GM12878 (cell line): ENCODE measurements around the gene HCN1. TPM values are rescaled to one million over a fixed set of nuclear protein-coding genes. Genes with fewer than 3 reads are reported as not detected.

Source experiments
- ATAC-seq: fragments of 200-7000 bp; cut with Tn5 transposase; 3 replicates; pipeline ENCODE4 v1.9.1; 2020; ENCODE audit warnings: mild to moderate bottlenecking, moderate library complexity
- BruUV-seq: library from RNA; stranded (reverse); fragments of 400-500 nt; replicated peaks from 2 replicates; lab custom pipeline; 2021; lab: Mats Ljungman, UMichigan
- CTCF ChIA-PET: fragments of 300-600 bp; sonication (Branson Sonifier 250); formaldehyde crosslinking; extraction: SDS; loops from one replicate; lab custom pipeline; 2021; ENCODE audit warnings: inconsistent platforms; lab: Yijun Ruan, JAX
- POLR2A ChIA-PET: fragments of 350-600 bp; formaldehyde crosslinking; extraction: SDS; loops from one replicate; lab custom pipeline; 2021; ENCODE audit warnings: inconsistent platforms; lab: Charles Lee
- RAD21 ChIA-PET: fragments of 300-600 bp; sonication (Branson Sonifier 250); formaldehyde crosslinking; loops from one replicate; lab custom pipeline; 2023; ENCODE audit warnings: antibody characterized with exemption; ENCODE audit not compliant: unreplicated experiment; lab: Charles Lee
- SMC1A ChIA-PET: fragments of 300-600 bp; sonication (Branson Sonifier 250); formaldehyde crosslinking; loops from one replicate; lab custom pipeline; 2023; ENCODE audit not compliant: unreplicated experiment, uncharacterized antibody; lab: Charles Lee
- DNase-seq: peaks from one replicate; pipeline ENCODE4 v3.0.0-alpha.2; 2011; ENCODE audit warnings: low read depth, low spot score
- FAIRE-seq: peaks from 3 replicates; lab custom pipeline; 2011; peaks lifted over from hg19 to GRCh38; lab: Jason Lieb, UNC
- H2AFZ ChIP-seq: 2 replicates; pipeline ENCODE4 v1.6.0; 2011; ENCODE audit warnings: low read depth, low read length, control low read depth; ENCODE audit not compliant: control insufficient read depth
- H3K27ac ChIP-seq: 2 replicates; pipeline ENCODE4 v1.5.1; 2011; ENCODE audit warnings: control low read depth; ENCODE audit not compliant: control insufficient read depth, insufficient read depth
- H3K27me3 ChIP-seq, 2 experiments: replicated peaks in 1 of 2; 2 replicates each; pipeline versions ENCODE4 v1.6.0 to v1.6.1; 2011; ENCODE audit warnings: low read length in 1 of 2; ENCODE audit not compliant: control insufficient read depth in 2 of 2, insufficient read depth in 2 of 2
- H3K36me3 ChIP-seq, 2 experiments: 2 replicates each; pipeline ENCODE4 v1.5.1; 2011; ENCODE audit warnings: low read length in 1 of 2; ENCODE audit not compliant: control insufficient read depth in 2 of 2, insufficient read depth in 2 of 2
- H3K4me1 ChIP-seq: 2 replicates; pipeline ENCODE4 v1.6.1; 2011; ENCODE audit warnings: mild to moderate bottlenecking, low read length, moderate library complexity, mixed read lengths; ENCODE audit not compliant: control insufficient read depth, insufficient read depth
- H3K4me2 ChIP-seq: 2 replicates; pipeline ENCODE4 v1.6.0; 2011; ENCODE audit warnings: control low read depth; ENCODE audit not compliant: control insufficient read depth, insufficient read depth
- H3K4me3 ChIP-seq: fragments of 200-600 bp; sonication (generic); 2 replicates; pipeline ENCODE4 v1.5.1; 2016
- H3K79me2 ChIP-seq: 2 replicates; pipeline ENCODE4 v1.6.0; 2011; ENCODE audit warnings: low read length; ENCODE audit not compliant: control insufficient read depth, insufficient read depth
- H3K9ac ChIP-seq: 2 replicates; pipeline ENCODE4 v1.8.0; 2011; ENCODE audit warnings: low read length, control low read depth, mixed read lengths; ENCODE audit not compliant: control insufficient read depth, insufficient read depth
- H3K9me3 ChIP-seq: replicated peaks from 3 replicates; pipeline ENCODE4 v1.5.1; 2011; ENCODE audit warnings: mild to moderate bottlenecking, low read length; ENCODE audit not compliant: control insufficient read depth, insufficient read depth
- H4K20me1 ChIP-seq: 2 replicates; pipeline ENCODE4 v1.6.0; 2011; ENCODE audit not compliant: control insufficient read depth, insufficient read depth
- BCL11A ChIP-seq: IDR thresholded peaks from 2 replicates; pipeline ENCODE4 v1.6.1; 2011; ENCODE audit warnings: low read depth, low read length
- GABPA ChIP-seq: IDR thresholded peaks from 2 replicates; pipeline ENCODE4 v1.6.1; 2014; ENCODE audit warnings: antibody characterized with exemption, low read depth, mild to moderate bottlenecking, inconsistent platforms
- HCFC1 ChIP-seq: fragments of 150-350 bp; IDR thresholded peaks from 2 replicates; pipeline ENCODE4 v1.6.1; 2014; ENCODE audit warnings: low read length
- NFYA ChIP-seq: IDR thresholded peaks from 2 replicates; pipeline ENCODE4 v1.6.1; 2011; ENCODE audit warnings: low read depth, mild to moderate bottlenecking, low read length, improper control_type of control experiment, borderline replicate concordance
- RCOR1 ChIP-seq: conservative IDR thresholded peaks from 2 replicates; pipeline ENCODE4 v1.6.1; 2012; ENCODE audit warnings: low read depth, low read length, improper control_type of control experiment
- RUNX3 ChIP-seq: IDR thresholded peaks from 2 replicates; pipeline ENCODE4 v1.6.1; 2012; ENCODE audit warnings: low read length, inconsistent platforms
- SMAD1 ChIP-seq: fragments of 450-650 bp; IDR thresholded peaks from 2 replicates; pipeline ENCODE4 v1.6.1; 2018; ENCODE audit warnings: mild to moderate bottlenecking, low read depth; ENCODE audit not compliant: partially characterized antibody
- SMARCA5 ChIP-seq: fragments of 450-650 bp; IDR thresholded peaks from 2 replicates; pipeline ENCODE4 v1.6.1; 2017; ENCODE audit warnings: mild to moderate bottlenecking
- SP1 ChIP-seq: IDR thresholded peaks from one replicate; pipeline ENCODE4 v1.6.1; 2011; ENCODE audit warnings: low read depth, low read length
- ZNF622 ChIP-seq: fragments of 450-650 bp; IDR thresholded peaks from 2 replicates; pipeline ENCODE4 v1.6.1; 2017; ENCODE audit warnings: mild to moderate bottlenecking, inconsistent platforms
- ZSCAN29 ChIP-seq: fragments of 450-650 bp; IDR thresholded peaks from 2 replicates; pipeline ENCODE4 v1.6.1; 2017; ENCODE audit warnings: mild to moderate bottlenecking, moderate library complexity
- in situ Hi-C: fragments of 300-500 bp; cut with MboI; formaldehyde crosslinking; loops from 9 replicates; pipeline ENCODE4 v1.14.3; 2018; ENCODE audit warnings: mixed read lengths
- intact Hi-C: fragments of 100-400 bp; cut with micrococcal nuclease; formaldehyde crosslinking; loops from one replicate; pipeline ENCODE4 v1.14.2; 2022; ENCODE audit not compliant: unreplicated experiment
- polyA plus RNA-seq, 11 experiments: library from polyadenylated mRNA; depleted of rRNA in 4 of 11; unstranded in 6 of 11; stranded (reverse) in 5 of 11; fragments of >200 nt; fragmentation: Nextera tagmentation in 4 of 11; fragmentation: Illumina TruSeq in 1 of 11; extraction: Ambion mirVana in 4 of 11; extraction: Trizol in 1 of 11; gene quantifications; 1 replicate in 1 of 11; 2 replicates in 10 of 11; pipeline versions ENCODE4 v1.2.1 to v1.2.3, GENCODE V29; 2011 to 2016; ENCODE audit warnings: inconsistent platforms in 2 of 11, missing spikeins in 2 of 11, low read depth in 1 of 11
- total RNA-seq, 4 experiments: library from RNA; depleted of rRNA in 3 of 4; stranded (reverse); fragments of >200 nt in 3 of 4; fragmentation: Illumina TruSeq in 1 of 4; extraction: Trizol in 1 of 4; gene quantifications; 2 replicates each; pipeline versions ENCODE4 v1.2.1 to v1.2.3, GENCODE V29; 2013 to 2021
- TF ChIP-seq, protein P1 (sequence below), 3 experiments: IDR thresholded peaks in 2 of 3; conservative IDR thresholded peaks in 1 of 3; 2 replicates each; pipeline ENCODE4 v1.5.1; 2011; ENCODE audit warnings: low read depth in 3 of 3, low read length in 3 of 3, mild to moderate bottlenecking in 3 of 3, control low read depth in 2 of 3, moderate library complexity in 2 of 3, inconsistent platforms in 1 of 3, mixed read lengths in 1 of 3; ENCODE audit not compliant: control insufficient read depth in 2 of 3, insufficient read depth in 1 of 3; ENCODE audit errors: extremely low read depth in 1 of 3
- TF ChIP-seq, protein P2 (sequence below): fragments of 450-650 bp; IDR thresholded peaks from 2 replicates; pipeline ENCODE4 v1.6.1; 2016; ENCODE audit warnings: mild to moderate bottlenecking, moderate library complexity, borderline replicate concordance
- TF ChIP-seq, protein P3 (sequence below): fragments of 450-650 bp; IDR thresholded peaks from 2 replicates; pipeline ENCODE4 v1.6.1; 2016; ENCODE audit warnings: mild to moderate bottlenecking
- TF ChIP-seq, protein P4 (sequence below): IDR thresholded peaks from 2 replicates; pipeline ENCODE4 v1.6.1; 2012; ENCODE audit warnings: low read depth, low read length, improper control_type of control experiment

Gene HCN1
- total and polyA plus RNA-seq, 10 of the 15 experiments (the other 5 are each of a cell fraction or from before 2014, with no cell fraction given), result not detected

DNA sequence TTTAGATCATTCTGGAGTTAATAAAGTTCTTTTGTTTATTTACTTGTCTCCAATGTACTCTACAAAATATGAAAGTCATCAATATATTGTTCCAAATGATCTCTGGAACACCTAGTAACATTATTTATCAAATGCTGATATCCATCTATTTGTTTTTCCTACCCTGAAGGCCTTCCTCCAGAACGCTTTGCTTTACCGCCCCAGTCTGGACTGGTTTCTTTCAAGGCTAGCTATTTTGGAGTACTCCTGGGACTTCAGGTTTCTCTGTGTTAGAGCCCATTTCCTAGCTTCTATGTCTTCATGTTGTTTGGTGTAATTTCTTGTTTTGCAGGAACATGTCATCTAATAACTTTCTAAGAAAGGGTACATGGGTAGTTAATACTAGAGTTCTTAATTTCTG, 9.6 kb downstream of the HCN1 start (continued):
- TF ChIP-seq, protein P1, sequence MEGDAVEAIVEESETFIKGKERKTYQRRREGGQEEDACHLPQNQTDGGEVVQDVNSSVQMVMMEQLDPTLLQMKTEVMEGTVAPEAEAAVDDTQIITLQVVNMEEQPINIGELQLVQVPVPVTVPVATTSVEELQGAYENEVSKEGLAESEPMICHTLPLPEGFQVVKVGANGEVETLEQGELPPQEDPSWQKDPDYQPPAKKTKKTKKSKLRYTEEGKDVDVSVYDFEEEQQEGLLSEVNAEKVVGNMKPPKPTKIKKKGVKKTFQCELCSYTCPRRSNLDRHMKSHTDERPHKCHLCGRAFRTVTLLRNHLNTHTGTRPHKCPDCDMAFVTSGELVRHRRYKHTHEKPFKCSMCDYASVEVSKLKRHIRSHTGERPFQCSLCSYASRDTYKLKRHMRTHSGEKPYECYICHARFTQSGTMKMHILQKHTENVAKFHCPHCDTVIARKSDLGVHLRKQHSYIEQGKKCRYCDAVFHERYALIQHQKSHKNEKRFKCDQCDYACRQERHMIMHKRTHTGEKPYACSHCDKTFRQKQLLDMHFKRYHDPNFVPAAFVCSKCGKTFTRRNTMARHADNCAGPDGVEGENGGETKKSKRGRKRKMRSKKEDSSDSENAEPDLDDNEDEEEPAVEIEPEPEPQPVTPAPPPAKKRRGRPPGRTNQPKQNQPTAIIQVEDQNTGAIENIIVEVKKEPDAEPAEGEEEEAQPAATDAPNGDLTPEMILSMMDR (IDR thresholded peaks at IDR 0.05 in 2 of 3, conservative IDR thresholded peaks at IDR 0.05 in 1 of 3; ENCODE audit: control insufficient read depth in 2 of 3, extremely low read depth in 1 of 3, insufficient read depth in 1 of 3, low read depth in 3 of 3, low read length in 3 of 3), result no peak
- TF ChIP-seq, protein P2, sequence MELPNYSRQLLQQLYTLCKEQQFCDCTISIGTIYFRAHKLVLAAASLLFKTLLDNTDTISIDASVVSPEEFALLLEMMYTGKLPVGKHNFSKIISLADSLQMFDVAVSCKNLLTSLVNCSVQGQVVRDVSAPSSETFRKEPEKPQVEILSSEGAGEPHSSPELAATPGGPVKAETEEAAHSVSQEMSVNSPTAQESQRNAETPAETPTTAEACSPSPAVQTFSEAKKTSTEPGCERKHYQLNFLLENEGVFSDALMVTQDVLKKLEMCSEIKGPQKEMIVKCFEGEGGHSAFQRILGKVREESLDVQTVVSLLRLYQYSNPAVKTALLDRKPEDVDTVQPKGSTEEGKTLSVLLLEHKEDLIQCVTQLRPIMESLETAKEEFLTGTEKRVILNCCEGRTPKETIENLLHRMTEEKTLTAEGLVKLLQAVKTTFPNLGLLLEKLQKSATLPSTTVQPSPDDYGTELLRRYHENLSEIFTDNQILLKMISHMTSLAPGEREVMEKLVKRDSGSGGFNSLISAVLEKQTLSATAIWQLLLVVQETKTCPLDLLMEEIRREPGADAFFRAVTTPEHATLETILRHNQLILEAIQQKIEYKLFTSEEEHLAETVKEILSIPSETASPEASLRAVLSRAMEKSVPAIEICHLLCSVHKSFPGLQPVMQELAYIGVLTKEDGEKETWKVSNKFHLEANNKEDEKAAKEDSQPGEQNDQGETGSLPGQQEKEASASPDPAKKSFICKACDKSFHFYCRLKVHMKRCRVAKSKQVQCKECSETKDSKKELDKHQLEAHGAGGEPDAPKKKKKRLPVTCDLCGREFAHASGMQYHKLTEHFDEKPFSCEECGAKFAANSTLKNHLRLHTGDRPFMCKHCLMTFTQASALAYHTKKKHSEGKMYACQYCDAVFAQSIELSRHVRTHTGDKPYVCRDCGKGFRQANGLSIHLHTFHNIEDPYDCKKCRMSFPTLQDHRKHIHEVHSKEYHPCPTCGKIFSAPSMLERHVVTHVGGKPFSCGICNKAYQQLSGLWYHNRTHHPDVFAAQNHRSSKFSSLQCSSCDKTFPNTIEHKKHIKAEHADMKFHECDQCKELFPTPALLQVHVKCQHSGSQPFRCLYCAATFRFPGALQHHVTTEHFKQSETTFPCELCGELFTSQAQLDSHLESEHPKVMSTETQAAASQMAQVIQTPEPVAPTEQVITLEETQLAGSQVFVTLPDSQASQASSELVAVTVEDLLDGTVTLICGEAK, result no peak
- TF ChIP-seq, all 136 proteins: peak for 0

DNA sequence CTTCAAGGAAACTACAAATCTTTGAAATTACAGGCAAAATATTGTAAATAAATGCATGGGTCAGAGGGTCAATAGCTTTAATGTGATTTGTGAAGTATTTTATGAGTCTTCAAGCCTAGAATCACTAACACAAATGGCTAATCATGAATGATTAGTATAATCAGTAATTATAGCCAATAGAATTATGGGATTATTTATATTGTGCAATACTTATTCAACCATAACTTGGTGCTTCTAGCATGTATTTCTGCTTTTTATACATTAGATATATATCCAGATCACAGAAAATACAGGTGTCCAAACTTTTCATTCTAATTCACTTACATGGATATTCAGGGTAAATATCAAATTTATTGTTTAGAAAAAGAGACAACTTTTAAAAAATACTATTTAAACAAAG, 12.1 kb downstream of the HCN1 start:
- FAIRE-seq, result no peak
- Histone ChIP-seq H2AFZ (no peak overlapping the region), H4K20me1 (no peaks in the 10 kb centered on the region), H3K9me3 (no peaks in the 10 kb centered on the region), H3K27ac (no peak overlapping the region), H3K27me3 (no peaks in the 10 kb centered on the region), H3K79me2 (no peaks in the 10 kb centered on the region), H3K4me2 (no peak overlapping the region), H3K4me1 (no peaks in the 10 kb centered on the region)
- no peak for DNase-seq
- no peak for ATAC-seq
- RAD21 ChIA-PET, result no interaction called here
- TF ChIP-seq, protein P3, sequence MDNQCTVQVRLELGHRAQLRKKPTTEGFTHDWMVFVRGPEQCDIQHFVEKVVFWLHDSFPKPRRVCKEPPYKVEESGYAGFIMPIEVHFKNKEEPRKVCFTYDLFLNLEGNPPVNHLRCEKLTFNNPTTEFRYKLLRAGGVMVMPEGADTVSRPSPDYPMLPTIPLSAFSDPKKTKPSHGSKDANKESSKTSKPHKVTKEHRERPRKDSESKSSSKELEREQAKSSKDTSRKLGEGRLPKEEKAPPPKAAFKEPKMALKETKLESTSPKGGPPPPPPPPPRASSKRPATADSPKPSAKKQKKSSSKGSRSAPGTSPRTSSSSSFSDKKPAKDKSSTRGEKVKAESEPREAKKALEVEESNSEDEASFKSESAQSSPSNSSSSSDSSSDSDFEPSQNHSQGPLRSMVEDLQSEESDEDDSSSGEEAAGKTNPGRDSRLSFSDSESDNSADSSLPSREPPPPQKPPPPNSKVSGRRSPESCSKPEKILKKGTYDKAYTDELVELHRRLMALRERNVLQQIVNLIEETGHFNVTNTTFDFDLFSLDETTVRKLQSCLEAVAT, result no peak
- TF ChIP-seq NFYA (no peak), HCFC1 (no peak), RCOR1 (no peak), GABPA (no peak), ZSCAN29 (no peak), SP1 (no peak), SMARCA5 (no peak), RUNX3 (no peak), ZNF622 (no peak), BCL11A (no peak), SMAD1 (no peak)
- TF ChIP-seq, protein P4, sequence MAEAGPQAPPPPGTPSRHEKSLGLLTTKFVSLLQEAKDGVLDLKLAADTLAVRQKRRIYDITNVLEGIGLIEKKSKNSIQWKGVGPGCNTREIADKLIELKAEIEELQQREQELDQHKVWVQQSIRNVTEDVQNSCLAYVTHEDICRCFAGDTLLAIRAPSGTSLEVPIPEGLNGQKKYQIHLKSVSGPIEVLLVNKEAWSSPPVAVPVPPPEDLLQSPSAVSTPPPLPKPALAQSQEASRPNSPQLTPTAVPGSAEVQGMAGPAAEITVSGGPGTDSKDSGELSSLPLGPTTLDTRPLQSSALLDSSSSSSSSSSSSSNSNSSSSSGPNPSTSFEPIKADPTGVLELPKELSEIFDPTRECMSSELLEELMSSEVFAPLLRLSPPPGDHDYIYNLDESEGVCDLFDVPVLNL, result no peak
- TF ChIP-seq, all 136 proteins: peak for 0
- no peak overlapping the region for H3K9ac ChIP-seq
- H3K36me3 ChIP-seq, result no peaks in the 10 kb centered on the region
- ChIA-PET POLR2A (no interaction called here), CTCF (interaction anchor here (0.6 kb wide), 1 partner anchor 17 kb away, joined by 3 read pairs; no protein-coding TSS in a partner anchor), SMC1A (interaction anchor here (1.7 kb wide), 1 partner anchor 10 kb away, joined by 4 read pairs; no protein-coding TSS in a partner anchor)
- in situ Hi-C loops, result no loop called here
- intact Hi-C loops, result no loop called here
- BruUV-seq, result no TSS peak
- H3K4me3 ChIP-seq, result no peak overlapping the region
